Left ventricle myocardium superior (tissue), 1 donor: ENCODE results near the gene MTHFR. TPM values are rescaled to one million over a fixed set of nuclear protein-coding genes. Genes with fewer than 3 reads are reported as not detected.

Source experiments
- ATAC-seq: fragments of 200-7000 bp; cut with Tn5 transposase; one replicate; pipeline ENCODE4 v1.9.1; 2020; ENCODE audit warnings: mild to moderate bottlenecking, moderate library complexity
- DNase-seq: peaks from one replicate; pipeline ENCODE4 v3.0.0-alpha.2; 2020
- intact Hi-C: fragments of 100-400 bp; cut with micrococcal nuclease; formaldehyde crosslinking; loops from one replicate; pipeline ENCODE4 v1.11.0; 2022
- total RNA-seq: library from RNA; stranded (reverse); fragmentation: NEBNext Ultra II Directional; extraction: Animal tissue kit (Norgen Biotek cat#: 25700); gene quantifications from one replicate; pipeline ENCODE4 v1.2.1, GENCODE V29; 2021
- donor health status: DM: no; HTN: yes; CAD: no; lungs with severe emphysema.

The MTHFR gene
- total RNA-seq, 1 donor from 2014 or later: 37.9 TPM

DNA sequence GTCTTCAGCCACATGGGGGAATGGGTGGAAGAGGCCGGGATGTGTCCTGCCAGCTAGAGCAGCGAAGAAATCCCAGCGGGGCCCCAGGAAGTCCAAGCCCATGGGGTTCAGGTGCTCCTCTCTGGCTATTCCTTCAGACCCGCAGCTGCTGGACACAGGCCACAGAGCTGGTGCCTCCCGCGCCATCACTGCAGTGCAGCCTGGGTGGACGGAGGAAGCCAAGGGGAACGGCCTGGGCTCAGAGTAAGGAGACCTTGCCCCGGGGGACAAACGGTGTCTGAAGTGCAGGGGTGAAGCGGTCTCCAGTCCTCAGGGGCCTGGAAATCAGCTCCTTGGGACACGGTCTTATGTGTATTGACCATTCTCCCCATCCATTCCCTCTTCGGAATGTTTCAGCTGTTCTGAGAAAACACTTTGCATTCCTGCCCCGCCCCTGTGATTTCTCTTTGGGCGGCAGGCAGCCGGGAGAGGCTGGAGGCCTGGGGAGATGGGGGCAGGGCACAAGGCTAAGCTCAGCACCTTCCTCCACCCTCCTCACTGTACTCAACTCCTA, 18.4 kb downstream of the MTHFR start:
- DNase-seq (peak; percentile 71), ATAC-seq (peak; percentile 36)
- intact Hi-C loops: no loop called here

DNA sequence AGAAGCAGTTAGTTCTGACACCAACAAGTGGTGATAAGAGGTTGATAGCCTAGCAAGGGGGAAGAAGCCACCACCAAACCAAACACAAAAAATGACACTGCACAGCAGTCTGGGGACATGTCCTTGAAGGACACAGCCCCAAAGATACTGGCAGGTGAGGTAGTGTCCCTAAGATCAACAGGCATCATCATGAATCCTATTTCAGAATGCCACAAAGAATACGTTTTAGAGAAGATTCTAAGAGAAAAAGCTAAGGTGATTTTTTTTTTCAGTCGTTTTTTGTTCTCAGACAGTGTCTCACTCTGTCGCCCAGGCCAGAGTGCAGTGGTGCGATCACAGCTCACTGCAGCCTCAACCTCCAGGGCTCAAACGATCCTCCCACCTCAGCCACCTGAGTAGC, 19.6 kb downstream of the MTHFR start:
- no peak for DNase-seq
- intact Hi-C loops: no loop called here
- ATAC-seq: no peak

DNA sequence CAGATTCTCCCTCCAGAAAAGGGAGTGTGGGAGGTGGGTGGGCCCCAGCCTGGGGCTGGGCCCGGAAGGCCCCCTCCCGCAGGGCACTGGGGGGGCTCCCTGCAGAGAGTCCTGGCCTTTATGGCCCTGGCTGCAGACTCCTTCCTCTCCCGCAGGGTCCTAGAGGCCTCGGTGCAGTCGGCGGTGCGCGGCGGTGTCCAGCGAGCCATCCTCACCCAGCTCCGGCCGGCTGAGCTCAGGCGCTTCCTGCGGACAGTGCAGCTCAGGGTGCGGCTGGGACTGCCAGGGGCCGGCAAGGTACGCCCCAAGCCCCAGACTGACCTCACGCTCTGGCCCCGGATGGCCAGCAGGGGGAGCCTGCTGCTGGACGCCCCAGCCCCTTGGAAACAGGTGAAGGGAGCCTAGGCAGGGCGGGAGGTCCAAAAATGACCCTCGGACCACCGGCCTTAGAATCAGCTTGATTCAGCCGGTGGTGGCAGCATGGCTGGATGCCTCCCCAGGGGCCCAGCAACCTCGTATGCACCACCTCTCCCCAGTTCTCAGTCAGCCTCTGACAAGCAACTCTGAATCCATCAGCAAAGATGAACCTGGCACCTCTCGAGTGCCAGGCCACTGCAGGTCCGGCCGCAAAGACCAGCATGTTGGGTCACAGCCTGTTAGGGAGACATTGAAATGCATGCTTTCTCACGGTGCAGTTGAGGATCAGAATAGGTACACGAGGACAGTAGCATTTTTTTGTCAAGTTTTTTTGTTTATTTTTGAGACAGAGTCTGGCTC, 20.6 kb downstream of the MTHFR start:
- intact Hi-C loops: no loop called here
- ATAC-seq: peak; percentile 52
- DNase-seq: peak; percentile 87

DNA sequence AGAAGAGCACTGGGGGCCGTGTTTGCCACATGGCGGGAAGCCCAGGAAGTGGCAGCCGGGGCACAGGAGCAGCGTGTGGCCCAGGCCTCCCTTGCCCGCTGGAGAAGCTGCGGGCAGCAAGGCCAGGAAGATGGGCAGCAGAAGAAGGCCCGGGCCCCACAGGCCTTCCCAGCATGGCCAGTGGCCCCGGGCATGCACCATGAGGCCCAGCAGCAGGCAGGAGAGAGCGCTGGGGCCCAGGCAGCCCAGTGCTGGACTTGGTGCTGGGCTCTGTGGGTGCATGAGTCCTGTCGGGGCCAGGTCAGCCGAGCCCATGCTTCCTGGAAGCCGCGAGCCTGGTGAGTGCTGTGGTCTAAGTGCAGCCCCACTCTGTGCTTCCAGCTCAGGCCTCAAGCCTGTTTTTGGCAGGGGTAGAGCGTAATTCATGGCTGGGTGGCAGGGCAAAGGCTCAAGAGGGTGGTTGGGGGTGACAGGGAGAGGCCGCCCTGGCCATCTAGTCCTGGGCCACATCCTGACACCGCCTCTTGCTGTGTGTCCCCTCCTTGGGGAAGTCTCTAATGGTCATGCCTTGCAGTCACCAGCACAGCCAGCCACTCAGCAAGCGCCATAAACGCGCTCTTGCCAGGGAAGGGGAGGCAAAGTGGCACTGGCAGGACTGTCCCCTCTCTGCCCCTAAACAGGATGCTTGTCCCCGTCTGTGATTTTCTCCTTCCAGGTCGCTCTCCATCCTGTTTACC, 21.3 kb downstream of the MTHFR start:
- intact Hi-C loops: no loop called here
- ATAC-seq: no peak
- no peak for DNase-seq

DNA sequence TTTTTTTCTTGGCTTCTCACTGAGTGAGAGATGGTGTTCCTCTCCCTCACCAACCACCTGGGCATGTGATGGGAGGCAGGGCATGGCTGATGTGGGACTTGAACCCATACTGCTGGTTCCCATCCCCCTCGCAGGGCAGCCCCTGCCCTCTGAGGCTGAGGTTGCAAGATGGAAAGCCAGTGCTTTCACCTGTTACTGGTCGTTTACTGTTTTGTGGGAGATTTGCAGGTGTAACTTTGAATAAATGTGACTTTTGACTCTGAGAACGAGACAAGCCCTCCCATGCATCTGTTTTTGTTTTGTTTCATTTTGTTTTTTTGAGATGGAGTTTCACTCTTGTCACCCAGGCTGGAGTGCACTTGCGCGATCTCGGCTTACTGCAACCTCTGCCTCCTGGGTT, 22.2 kb downstream of the MTHFR start:
- ATAC-seq (no peak), DNase-seq (peak; percentile 17)
- intact Hi-C loops: no loop called here

DNA sequence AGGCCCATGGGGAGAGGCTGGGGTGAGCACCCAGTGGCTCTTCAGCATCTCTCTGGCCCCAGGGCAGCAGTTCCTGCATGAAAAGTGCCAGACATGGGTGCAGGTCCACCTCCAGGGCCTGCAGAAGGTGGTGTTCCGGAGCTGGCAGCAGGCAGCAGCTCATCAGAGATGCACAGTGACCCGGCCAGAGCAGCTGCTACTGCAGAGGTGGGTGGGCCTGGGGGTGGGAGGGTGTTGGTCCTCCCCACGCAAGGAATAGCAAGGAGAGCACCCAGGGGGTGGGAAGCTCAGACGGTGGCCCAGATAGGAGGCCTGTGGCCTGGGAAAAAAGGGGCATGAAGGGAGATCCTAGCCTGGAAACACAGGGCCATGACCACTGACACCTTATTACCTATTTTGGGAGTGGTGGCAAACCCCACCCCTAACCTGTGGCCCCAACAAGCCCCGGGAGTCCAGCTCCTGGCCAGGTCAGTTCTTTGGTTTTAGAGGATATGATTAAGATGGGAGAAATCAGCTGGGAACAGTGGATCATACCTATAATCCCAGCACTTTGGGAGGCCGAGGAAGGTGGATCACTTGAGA, 23.5 kb downstream of the MTHFR start:
- no peak for DNase-seq
- intact Hi-C loops: no loop called here
- no peak for ATAC-seq

DNA sequence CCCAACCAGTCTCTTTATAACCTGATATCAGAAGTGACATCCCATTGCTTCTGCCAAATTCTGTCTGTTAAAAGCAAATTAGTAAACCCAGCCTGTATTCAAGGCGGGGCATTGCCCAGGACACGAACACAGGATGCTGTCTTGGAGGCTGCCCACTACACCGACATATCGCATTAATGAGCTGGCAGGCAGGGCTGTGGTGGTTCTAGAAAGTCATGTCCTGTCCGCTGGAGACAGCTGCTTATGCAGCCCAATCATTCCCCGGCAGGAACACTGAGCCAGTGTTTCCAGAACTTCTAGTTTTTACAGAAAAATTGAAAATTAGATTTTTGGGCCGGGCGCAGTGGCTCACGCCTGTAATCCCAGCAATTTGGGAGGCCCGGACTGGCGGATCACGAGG, 24.5 kb downstream of the MTHFR start:
- ATAC-seq (no peak), DNase-seq (no peak)
- intact Hi-C loops: no loop called here

DNA sequence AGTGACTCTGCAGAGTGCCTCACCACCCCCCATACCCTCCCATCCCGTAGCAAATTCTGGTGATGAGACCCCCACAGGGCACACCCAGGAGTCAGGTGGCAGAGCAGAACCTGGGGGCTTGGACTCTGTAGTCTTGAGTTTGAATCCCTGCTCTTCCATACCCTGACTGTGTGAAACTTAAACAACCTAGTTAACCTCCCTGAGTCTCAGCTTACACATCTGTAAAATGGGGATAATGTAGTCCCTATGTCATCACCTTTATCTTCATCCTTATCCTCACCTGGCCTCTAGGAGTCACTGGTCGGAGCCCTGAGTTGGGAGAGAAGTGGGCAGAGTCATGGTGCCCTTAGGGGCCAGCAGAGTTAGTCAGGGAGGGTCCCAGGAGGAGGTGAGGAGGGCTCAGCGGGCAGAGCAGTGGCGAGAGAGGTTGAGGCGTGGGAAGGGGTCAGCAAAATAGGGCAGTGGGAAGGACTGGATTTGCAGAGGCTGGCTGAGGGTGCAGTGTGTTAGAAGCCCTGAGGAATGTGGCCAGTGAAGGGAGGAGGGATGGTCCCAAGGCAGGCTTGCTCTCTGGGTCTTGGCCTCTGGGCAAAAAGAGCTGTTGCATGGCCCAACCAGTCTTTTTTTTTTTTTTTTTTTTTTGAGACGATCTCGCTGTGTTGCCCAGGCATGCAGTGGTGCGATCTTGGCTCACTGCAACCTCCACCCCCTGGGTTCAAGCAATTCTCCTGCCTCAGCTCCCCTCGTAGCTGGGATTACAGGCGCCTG, 25.2 kb downstream of the MTHFR start:
- intact Hi-C loops: no loop called here
- ATAC-seq (no peak), DNase-seq (no peak)

DNA sequence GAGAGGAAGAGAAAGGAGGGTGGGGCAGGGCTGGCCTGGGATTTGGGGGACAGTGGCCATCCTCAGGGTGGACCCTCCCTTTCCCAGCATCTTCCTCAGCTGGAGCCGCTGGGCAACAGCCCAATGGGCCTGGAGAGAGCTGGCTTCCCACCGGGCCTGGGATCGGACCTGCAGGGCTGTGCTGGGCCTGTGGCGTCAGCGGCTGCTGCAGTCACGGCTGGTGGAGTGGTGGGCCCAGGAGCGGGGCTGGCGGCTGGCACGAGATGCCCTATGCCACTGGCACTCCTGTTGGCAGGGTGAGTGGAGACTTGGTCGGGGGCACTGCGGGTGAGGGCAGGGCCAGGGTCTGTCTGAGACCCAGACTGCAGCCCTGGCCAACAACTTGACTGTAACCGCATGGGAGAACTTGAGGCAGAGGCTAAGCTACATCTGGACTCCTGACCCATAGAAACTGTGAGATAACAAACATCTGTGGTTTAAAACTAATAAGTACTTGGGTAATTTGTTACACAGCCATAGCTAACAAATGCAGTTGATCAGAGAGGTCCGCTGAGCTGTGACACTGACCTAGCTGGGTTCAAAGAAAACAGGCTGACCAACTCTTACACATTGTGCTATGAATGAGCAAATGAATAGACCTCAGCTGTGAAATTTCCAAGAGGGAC, 25.9 kb downstream of the MTHFR start:
- ATAC-seq: no peak
- intact Hi-C loops: no loop called here
- DNase-seq: no peak

DNA sequence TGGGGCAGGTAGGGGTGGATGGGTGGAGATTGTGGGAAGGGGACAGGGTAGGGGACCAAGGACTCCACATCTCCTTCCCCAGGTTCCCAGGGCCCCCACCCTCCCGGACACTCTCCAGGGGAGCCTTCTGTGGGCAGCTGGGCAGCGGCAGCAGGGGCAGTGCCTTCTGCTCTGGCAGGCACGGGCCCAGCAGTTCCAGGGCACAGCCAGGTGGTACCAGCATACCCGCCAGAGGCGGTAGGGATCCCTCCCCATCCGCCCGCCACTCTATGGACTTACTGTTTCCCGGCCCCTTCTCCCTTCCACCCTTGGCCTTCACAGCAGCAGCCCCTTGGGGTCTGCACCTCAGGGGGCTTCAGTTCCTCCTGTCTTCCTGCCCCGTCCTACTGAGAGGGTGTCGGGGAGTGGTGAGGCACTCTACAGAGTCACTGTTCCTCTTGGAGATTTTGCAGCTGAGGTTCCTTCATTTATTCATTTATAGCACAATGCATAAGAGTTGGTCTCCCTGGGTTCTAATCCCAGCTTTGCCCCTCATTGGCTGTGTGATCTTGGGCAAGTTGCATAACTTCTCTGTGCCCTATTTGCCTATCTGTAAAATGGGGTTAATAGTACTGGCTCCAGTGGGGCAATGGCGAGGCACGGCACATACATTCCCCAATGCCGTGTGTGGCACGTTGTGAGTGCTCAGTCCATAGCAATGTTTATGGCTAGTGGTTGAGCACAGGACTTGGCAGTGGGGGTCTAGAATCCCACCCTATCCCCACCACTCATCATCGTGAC, 26.7 kb downstream of the MTHFR start:
- DNase-seq (no peak), ATAC-seq (no peak)
- intact Hi-C loops: no loop called here

DNA sequence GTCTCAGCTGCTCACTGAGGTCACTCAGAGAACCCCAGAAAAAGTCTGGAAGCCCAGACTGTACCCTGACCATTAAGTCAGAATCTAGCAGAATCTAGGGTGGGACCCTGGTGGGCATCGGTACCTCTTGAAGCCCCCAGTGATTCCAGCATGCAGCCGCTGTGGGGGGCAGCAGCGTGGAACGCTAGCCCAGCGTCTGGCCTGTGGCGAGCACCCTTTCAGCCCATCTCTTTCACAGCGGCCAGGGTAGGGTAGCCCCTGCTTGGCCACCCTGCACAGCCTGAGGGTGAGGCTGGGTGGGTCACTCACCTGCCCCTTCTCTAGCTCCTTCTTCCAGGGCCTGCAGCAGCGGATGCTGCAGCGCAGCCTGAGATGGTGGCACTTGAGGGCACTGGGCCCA, 27.4 kb downstream of the MTHFR start:
- intact Hi-C loops: no loop called here
- DNase-seq (no peak), ATAC-seq (no peak)

DNA sequence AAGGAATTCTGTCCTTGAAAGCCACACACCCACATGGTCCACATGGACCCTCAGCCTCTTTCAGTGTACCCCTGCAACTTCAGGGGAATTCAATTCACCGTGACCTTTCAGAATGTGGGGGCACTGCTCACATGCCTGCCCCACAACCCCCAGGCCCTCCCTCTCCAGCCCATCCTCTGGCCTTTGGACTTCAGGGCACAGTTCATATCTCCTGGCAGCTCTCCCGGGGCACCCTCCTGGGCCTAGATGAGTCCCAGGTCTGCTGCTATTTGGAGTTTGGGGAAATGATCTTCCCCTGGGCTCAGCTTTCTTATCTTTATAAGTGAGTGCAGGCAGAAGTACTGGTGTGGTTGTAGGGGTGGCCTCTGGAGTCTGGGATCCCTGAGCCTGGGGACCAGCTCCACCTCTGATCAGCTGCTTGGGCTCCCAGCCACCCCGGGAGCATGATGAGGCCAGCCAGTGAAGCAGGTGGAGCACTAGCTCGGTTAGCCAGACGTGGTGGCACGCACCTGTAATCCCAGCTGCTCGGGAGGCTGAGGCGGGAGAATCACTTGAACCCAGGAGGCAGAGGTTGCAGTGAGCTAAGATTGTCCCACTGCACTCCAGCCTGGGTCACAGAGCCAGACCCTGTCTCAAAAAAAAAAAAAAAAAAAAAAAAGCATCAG, 28.0 kb downstream of the MTHFR start:
- intact Hi-C loops: no loop called here
- ATAC-seq: peak; percentile 25
- no peak for DNase-seq

DNA sequence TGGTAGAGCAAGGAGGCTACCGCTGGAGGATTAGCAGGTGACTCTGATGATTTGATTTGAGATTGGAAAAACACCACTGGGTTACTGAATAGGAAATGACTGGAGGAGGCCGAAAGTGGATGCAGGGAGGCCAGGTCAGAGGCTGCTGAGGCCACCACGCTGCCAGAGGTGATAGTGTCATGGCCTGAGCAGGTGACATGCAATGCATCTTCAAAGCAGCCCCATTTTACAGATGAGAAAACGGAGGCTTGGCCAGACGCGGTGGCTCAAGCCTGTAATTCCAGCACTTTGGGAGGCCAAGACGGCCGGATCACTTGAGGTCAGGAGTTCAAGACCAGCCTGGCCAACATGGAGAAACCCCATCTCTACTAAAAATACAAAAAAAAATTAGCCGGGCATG, 31.0 kb downstream of the MTHFR start:
- intact Hi-C loops: no loop called here
- DNase-seq (no peak), ATAC-seq (no peak)

DNA sequence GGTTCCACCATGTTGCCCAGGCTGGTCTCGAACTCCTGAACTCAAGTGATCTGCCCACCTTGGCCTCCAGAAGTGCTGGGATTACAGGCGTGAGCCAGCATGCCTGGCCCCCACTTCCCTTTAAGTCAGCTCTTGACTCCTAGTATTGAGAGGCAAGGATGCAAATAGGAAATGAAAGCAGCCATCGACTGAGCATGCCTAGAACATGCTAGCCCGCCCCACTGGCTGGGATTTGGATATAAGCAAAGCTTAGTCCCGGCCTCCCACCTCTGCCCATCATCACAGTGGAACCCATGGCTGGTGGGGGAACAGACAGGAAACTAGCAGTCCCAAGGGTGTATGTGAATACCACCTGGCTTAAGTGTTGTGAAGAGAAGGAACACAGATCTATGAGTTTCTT, 33.3 kb downstream of the MTHFR start:
- DNase-seq: no peak
- ATAC-seq: no peak
- intact Hi-C loops: no loop called here

DNA sequence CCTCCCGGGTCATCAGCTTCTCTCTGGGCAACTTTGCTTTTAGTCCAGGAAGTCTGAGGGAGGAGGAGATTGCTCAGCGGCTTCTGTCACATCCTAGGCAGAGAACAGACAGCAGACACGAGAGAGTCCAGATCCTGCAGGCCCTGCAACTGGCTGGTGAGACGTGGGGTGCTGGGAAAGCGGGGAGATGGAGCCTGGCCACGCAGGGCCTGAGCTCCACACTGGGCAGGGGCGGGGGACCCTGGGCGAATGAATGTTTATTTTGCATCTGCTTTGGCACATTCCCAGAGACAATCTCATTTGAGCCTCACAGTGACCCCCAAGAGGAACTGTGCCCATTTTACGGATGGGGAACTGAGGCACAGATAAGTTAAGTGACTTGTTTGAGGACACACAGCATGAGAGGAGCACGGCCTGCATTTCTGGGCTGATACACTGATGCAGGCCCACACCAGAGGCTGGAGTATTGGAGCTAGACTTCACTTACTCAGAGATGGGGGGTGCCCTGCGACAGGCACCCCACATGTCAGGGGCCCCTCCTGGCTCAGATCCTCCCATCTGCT, 34.2 kb downstream of the MTHFR start:
- intact Hi-C loops: no loop called here
- no peak for DNase-seq
- no peak for ATAC-seq

DNA sequence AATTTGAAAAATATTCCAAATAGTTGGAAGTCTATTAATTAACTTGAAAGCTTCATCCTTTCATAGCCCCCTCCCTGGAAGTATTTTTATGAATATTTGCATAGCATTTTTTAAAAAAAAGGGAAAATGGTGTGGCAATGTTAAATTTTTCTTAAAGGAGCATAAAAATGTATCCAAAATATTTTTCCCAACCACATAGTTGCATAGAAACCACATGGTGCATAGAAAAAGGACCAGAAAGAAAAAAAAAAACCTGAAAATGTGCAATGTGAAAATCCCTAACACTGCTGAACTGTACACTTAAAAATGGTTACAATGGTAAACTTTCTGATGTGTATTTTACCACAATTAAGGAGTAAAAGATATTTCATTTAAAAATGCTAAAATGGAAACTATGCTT, 35.8 kb downstream of the MTHFR start:
- ATAC-seq: no peak
- intact Hi-C loops: no loop called here

DNA sequence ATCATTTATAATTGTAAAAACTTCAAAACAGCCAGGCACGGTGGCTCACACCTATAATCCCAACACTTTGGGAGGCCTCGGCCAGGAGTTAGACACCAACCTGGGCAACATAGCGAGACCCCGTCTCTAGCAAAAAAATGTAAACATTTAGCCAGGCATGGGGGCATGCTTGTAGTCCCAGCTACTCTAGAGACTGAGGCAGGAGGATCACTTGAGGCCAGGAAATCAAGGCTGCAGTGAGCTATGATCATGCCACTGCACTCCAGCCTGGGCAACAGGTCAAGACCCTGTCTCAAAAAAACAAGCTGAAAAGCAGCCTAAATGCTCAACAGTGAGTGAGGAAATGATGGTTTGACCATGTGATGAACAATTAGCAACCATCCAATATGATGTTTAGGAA, 36.5 kb downstream of the MTHFR start:
- no peak for ATAC-seq
- intact Hi-C loops: no loop called here
- no peak for DNase-seq

More for the DNA sequence above, 35.8 kb downstream of the MTHFR start:
- DNase-seq: no peak
